ENCODE results near the gene TOM1L2. TPM values are rescaled to one million over a fixed set of nuclear protein-coding genes. Genes with fewer than 3 reads are reported as not detected.
A peak's percentile ranks its signal among the peaks of the same experiment; 100 is the strongest.

Gene TOM1L2
- polyA plus RNA-seq (ENCODE audit: insufficient read length in 3 of 3) = 10 to 100 TPM; 34.9 to 53.2 (median 37.3) TPM
- long read RNA-seq, donor 1, partial matches to known transcripts = 0 of 3 reads
- long read RNA-seq, donor 1, other reads (novel, unspliced or antisense) = 0 of 3 reads
- long read RNA-seq, donor 2, partial matches to known transcripts = 0 of 5 reads
- long read RNA-seq, donor 2, other reads (novel, unspliced or antisense) = 0 of 5 reads
- long read RNA-seq, donor 3, transcript TOM1L2-202 (15 exons, 2,418 nt) = major isoform, 6 of 7 reads
- long read RNA-seq, donor 3, partial matches to known transcripts = 0 of 7 reads
- long read RNA-seq, donor 3, other reads (novel, unspliced or antisense) = 0 of 7 reads
- long read RNA-seq, donor 4, partial matches to known transcripts = 0 of 5 reads
- long read RNA-seq, donor 4, other reads (novel, unspliced or antisense) = 0 of 5 reads
- long read RNA-seq, donor 5 = 0 reads
- long read RNA-seq, donor 6, partial matches to known transcripts = 0 of 7 reads
- long read RNA-seq, donor 6, other reads (novel, unspliced or antisense) = 0 of 7 reads
- long read RNA-seq, donor 7, partial matches to known transcripts = 0 of 3 reads
- long read RNA-seq, donor 7, other reads (novel, unspliced or antisense) = 0 of 3 reads
- long read RNA-seq, donor 8 = 0 reads
- long read RNA-seq, donor 9, full-length matches to known transcripts = 9 of 9 reads
- long read RNA-seq, donor 9, partial matches to known transcripts = 0 of 9 reads
- long read RNA-seq, donor 9, other reads (novel, unspliced or antisense) = 0 of 9 reads
- long read RNA-seq, donor 10, partial matches to known transcripts = 0 of 3 reads
- long read RNA-seq, donor 10, other reads (novel, unspliced or antisense) = 0 of 3 reads
- long read RNA-seq, donor 11, partial matches to known transcripts = 0 of 4 reads
- long read RNA-seq, donor 11, other reads (novel, unspliced or antisense) = 0 of 4 reads
- long read RNA-seq, donor 12, partial matches to known transcripts = 0 of 3 reads
- long read RNA-seq, donor 12, other reads (novel, unspliced or antisense) = 0 of 3 reads
- long read RNA-seq, donor 13 = 0 reads
- long read RNA-seq, donor 14, partial matches to known transcripts = 0 of 1 reads
- long read RNA-seq, donor 14, other reads (novel, unspliced or antisense) = 0 of 1 reads
- long read RNA-seq, donor 15, partial matches to known transcripts = 0 of 2 reads
- long read RNA-seq, donor 15, other reads (novel, unspliced or antisense) = 0 of 2 reads
- long read RNA-seq, donor 16, transcript TOM1L2-202 (15 exons, 2,418 nt) = major isoform, 14 of 28 reads
- long read RNA-seq, donor 16, partial matches to known transcripts = 10 of 28 reads
- long read RNA-seq, donor 16, other reads (novel, unspliced or antisense) = 0 of 28 reads

DNA sequence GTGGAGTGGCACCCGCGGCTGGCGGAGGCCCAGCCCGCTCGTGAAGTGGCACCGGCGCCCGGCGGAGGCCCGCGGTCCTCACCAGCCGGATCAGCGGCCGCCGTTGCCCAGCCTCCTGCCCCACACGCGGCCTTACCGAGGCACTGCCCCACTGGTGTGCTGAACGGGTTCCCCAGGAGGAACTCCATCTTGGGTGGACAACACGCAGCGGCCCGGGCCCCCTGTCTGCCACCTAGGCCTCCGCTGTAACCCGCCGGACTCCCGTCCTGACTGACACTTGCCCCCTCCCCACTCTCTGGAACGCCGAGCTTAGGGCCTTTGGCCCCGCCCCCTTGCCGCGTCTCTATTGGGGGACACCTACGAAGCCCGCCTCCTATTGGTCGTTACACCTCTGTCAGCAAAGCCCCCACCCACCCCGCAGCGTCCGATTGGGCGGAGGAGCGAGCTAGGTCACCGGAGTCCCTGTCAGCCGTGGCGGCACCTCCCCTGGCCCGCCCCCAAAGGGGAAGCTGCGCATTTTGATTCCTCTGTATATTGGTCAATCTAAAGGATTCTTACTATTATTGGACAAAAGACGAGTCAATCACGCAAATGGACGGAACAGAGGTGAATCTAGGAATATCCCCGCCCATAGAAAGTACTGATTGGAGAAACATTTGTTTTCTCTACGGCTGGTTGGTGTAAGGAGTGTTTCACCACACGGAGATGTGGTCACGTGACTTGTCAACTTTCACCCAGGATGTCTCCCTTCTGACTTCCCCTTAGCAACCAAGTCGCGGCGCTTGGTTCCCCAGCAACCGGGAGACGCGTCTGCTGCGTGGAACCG lies at the start of gene TOM1L2, which contains the start of gene DRC3:
Gene TOM1L2 (minus strand): TSS at position 275 of the 826 bp plus-strand sequence. CDS start 87 bp downstream, at position 188.
Gene DRC3 (plus strand): TSS at position 737 of the 826 bp plus-strand sequence. CDS start 4,737 bp downstream, outside the sequence.
- peak; percentile 100 for DNase-seq (ENCODE audit: extremely low read depth in 1 of 11, low read depth in 9 of 11, low spot score in 4 of 11)

DNA sequence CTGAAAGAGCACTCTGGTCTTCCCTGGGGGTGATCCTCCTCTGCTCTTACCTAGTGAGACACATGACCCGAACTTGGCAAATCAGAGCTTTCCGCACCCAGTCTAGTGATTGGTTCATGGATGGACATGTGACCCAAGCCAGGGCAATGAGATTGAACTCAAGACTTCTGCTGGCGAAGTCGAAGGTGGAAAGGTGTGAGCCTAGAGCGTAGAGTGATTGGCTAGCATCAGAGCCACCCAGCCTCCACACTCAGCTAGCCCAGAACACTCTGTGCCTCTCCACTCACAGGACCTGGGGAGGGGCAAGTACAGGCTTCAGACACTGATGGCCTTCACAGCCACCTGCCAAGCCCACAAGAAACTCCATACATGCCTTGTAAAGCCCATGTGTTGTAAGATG lies 49.2 kb upstream of the TOM1L2 start:
- no peak for DNase-seq (ENCODE audit: extremely low read depth in 1 of 11, low read depth in 9 of 11, low spot score in 4 of 11)

DNA sequence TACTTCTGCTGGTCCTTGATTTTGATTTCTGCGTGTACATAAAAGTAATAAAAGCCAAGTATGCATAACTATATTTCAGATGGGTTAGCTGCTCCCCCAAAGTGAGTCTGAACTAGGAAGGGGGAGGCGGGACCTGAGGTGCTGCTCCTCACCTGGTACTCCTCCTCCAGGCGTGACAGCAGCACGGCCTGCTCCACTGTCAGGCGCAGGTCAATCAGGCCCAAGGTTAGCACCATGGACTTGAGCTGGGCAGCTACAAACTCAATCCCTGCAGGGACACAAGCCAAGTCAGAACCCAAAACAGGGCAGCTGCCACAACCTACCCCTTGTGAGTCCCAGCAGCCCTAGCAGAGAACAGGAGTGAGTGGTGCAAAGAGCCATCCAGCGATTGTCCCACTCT lies 48.8 kb upstream of the TOM1L2 start:
- DNase-seq (ENCODE audit: extremely low read depth in 1 of 11, low read depth in 9 of 11, low spot score in 4 of 11) = no peak

DNA sequence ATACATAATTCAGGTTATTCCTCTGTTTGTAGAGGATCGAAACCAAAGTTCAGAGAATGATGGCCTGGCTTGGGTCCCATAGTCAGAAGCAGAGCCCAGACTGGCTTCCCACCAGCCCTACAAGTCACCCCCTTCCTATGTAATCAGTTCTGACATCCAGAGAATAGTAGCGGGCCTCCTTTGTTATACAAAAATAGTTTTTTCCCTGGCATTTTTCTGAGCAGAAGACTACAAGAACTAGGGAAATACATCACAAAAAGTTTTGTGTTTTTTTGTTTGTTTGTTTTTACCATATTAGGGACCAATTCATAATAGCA lies 47.6 kb upstream of the TOM1L2 start:
- DNase-seq (ENCODE audit: extremely low read depth in 1 of 11, low read depth in 9 of 11, low spot score in 4 of 11) = no peak

DNA sequence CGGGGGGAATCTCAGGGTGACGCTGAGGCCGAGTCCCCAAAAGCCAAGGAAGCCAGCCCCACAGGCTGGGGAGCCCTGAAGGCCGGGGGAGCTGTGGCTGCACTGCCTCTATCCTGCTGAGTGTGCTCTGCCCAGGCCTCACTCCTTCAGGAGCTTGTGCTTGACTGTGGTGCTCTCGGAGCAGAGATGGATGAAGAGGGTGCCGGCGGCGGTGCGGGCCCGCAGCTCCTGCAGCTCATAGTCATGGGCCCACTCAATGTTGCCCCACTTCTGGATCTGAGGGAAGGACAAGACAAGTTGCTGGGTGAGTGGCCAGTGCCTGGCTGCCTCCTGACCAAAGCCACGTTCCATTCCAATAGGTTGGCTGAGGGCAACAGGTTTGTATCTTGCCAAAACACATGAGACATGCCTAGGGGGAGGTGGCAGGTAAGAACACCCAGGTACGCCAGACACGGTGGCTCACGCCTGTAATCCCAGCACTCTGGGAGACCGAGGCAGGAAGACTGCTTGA lies 46.3 kb upstream of the TOM1L2 start:
- no peak for DNase-seq (ENCODE audit: extremely low read depth in 1 of 11, low read depth in 9 of 11, low spot score in 4 of 11)

- DNase-seq (ENCODE audit: extremely low read depth in 1 of 11, low read depth in 9 of 11, low spot score in 4 of 11) = no peak
Measured at GRCh38 chr17:18017958-18018357, 45.8 kb upstream of the TOM1L2 start.

GRCh38 chr17:18016426-18016825 lies 44.2 kb upstream of the TOM1L2 start:
- DNase-seq (ENCODE audit: extremely low read depth in 1 of 11, low read depth in 9 of 11, low spot score in 4 of 11) = no peak

GRCh38 chr17:18015593-18015992 lies 43.4 kb upstream of the TOM1L2 start:
- no peak for DNase-seq (ENCODE audit: extremely low read depth in 1 of 11, low read depth in 9 of 11, low spot score in 4 of 11)

DNA sequence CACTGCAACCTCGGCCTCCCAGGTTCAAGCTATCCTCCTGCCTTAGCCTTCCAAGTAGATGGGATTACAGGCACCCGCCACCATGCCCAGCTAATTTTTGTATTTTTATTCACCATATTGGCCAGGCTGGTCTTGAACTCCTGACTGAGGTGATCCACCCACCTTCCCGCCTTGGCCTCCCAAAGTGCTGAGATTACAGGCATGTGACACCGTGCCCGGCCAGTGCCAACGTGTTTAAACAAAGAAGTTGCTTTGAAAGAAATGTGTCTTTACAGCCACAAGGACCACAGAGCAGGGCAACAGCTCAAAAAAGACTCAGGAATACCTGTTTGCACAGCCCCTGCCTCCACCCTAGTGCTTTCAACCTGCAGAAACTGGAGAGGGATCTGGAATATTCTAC lies 41.8 kb upstream of the TOM1L2 start:
- no peak for DNase-seq (ENCODE audit: extremely low read depth in 1 of 11, low read depth in 9 of 11, low spot score in 4 of 11)

DNA sequence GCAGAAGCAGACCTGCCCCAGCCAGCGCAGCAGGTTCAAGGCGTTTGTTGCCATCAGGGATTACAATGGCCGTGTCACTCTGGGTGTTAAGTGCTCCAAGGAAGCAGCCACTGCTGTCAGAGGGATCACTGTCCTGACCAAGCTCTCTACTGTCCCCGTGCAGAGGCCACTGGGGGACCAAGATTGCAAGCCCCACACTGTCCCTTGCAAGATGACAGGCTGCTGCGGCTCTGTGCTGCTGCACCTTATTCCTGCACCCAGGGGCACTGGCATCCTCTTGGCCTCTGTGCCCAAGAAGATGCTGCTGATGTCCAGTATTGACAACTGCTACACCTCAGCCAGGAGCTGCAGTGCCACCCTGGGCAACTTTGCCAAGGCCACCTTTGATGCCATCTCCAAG lies 39.1 kb upstream of the TOM1L2 start:
- DNase-seq (ENCODE audit: extremely low read depth in 1 of 11, low read depth in 9 of 11, low spot score in 4 of 11) = no peak

DNA sequence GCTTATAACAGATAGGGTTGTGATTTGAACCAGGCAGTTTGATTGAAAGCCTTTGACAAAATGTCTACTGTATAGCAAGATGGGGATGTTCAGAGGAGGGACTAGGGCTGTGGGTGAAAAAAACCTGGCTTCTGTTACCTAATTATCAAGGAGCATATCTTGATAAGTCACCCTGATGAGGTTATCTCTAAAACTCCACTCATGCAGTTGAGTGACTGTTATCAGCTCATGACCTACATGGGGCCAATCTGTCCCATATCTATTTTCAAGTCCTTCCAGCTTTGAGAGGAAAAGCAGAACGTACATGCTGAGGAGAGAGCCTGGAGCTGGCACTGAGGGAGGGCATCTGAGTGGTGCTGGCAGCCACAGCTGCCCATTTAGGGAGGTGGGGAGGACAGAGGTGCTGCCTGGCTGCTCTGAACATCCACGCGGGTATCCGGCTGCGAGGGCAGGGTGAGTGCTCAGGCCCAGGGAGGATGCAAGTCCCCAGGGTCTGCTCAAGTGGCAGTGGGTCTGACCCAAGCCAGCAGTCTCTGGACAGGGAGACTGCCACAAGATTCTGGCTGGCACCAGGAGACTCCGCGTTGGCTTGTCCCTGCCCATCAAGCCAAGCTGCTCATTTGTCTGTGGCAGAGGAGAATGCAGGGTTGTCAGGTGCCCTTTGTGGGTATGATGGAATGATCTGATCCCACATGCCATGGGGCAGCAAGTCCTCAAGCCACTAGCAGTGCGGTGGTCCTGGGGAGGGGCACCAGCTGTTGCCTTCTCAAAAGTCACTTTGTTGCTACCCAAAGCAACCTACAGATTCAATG lies 37.6 kb upstream of the TOM1L2 start:
- DNase-seq (ENCODE audit: extremely low read depth in 1 of 11, low read depth in 9 of 11, low spot score in 4 of 11) = no peak

DNA sequence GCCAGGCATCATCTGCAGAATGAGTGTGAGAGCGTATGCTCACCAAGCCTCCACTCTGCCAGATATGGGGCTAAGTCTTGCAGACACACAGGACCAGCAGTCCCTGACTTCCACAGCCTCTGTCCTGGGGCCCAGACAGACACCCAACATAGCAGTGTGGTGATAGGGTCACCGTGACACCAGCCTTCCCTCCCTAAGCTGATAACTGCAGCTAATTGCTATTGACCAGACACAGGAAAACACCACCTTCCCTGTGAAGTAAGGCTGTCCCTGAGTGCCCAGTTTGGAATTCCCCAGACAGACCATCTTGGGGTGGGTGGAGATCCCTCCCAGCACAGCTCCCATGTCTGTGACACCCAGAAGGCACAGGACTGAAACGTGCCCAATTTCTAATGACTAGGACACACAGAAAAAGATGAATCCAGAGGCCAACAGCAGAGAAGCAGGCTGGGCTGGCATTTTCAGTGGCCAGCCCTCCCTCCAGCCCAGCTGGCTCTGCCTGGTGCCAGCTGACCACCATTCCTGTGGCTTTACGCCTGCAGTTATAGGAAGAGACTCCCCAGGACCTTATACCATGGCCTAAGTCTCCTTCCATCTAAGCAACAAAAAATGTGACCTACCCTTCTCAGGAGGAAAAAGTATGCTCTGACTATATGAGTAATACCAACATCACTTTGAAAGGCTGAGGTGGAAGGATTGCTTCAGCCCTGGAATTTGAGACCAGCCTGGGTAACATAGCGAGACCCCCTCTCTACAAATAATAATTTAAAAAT lies 36.5 kb upstream of the TOM1L2 start:
- DNase-seq (ENCODE audit: extremely low read depth in 1 of 11, low read depth in 9 of 11, low spot score in 4 of 11) = no peak

- no peak for DNase-seq (ENCODE audit: extremely low read depth in 1 of 11, low read depth in 9 of 11, low spot score in 4 of 11)
Measured at GRCh38 chr17:18006495-18007239, 34.5 kb upstream of the TOM1L2 start.

- no peak for DNase-seq (ENCODE audit: extremely low read depth in 1 of 11, low read depth in 9 of 11, low spot score in 4 of 11)
Measured at GRCh38 chr17:18005496-18005895, 33.3 kb upstream of the TOM1L2 start.

DNA sequence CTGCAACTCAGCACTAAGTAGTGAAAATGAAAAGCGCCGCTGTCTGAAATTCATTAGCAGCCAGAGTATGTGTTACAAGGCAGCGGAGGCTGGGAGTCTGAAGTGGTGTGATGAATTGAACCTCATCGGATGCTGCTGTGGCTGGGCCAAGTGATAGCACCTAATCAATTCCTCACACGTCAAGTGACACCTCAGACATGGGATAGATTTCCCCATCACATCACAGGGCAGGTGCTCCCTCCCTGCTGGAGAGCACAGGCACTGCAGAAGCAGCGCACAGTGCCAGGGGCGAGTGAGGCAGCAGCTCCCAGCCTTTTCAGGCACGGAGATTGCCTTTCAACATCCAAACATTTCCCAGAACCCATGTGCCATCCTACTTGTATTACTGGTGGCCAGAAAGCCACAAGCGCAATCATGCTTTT lies 32.7 kb upstream of the TOM1L2 start:
- peak in 5 of 11 donors; percentile 15 to 45 (median 34) for DNase-seq (ENCODE audit: extremely low read depth in 1 of 11, low read depth in 9 of 11, low spot score in 4 of 11)

- DNase-seq (ENCODE audit: extremely low read depth in 1 of 11, low read depth in 9 of 11, low spot score in 4 of 11) = no peak
Measured at GRCh38 chr17:18004345-18004744, 32.1 kb upstream of the TOM1L2 start.
